ENCODE data around the gene PTPA.

DNA sequence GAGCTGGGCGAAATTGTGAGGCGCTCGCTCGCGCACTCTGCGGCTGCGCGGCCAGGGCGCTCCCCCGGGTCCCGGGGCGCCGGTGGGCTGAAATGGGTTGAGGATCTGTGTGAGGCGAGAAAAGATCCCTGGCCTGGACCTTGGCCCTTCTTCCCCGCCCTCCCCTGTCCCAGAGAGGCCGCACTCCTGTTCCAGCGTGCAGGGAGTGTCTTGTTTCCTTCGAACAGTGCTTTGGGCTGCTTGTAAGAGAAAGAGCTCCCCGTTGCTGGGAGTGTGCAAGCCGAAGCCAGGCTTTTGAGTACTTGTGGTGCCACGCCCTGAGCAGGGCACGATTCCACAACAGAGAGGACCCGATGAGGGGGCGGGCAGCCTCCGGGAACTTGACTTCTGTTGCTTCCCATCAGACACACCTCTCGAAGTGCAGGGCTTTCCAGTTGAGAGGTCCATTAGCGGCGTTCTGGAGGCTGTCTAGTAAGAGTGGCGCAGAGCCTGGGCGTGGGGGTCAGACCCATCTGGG, 29.8 kb upstream of the PTPA start:
- TF ChIP-seq, protein P1, sequence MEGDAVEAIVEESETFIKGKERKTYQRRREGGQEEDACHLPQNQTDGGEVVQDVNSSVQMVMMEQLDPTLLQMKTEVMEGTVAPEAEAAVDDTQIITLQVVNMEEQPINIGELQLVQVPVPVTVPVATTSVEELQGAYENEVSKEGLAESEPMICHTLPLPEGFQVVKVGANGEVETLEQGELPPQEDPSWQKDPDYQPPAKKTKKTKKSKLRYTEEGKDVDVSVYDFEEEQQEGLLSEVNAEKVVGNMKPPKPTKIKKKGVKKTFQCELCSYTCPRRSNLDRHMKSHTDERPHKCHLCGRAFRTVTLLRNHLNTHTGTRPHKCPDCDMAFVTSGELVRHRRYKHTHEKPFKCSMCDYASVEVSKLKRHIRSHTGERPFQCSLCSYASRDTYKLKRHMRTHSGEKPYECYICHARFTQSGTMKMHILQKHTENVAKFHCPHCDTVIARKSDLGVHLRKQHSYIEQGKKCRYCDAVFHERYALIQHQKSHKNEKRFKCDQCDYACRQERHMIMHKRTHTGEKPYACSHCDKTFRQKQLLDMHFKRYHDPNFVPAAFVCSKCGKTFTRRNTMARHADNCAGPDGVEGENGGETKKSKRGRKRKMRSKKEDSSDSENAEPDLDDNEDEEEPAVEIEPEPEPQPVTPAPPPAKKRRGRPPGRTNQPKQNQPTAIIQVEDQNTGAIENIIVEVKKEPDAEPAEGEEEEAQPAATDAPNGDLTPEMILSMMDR (IDR thresholded peaks at IDR 0.05; ENCODE audit: extremely low read depth in 1 of 2, insufficient read depth in 1 of 2, low read depth in 1 of 2, low read length in 2 of 2), result no peak
- TF ChIP-seq EZH2 (IDR thresholded peaks at IDR 0.05; ENCODE audit: borderline replicate concordance, low read depth, low read length, severe bottlenecking), result no peak
- TF ChIP-seq POLR2AphosphoS5 (IDR thresholded peaks at IDR 0.05; ENCODE audit: insufficient read depth, low read depth, low read length), result peak; percentile 2
- TF ChIP-seq POLR2A (IDR thresholded peaks at IDR 0.05; ENCODE audit: low read depth, low read length), result peak; percentile 63
- TF ChIP-seq, protein P2, sequence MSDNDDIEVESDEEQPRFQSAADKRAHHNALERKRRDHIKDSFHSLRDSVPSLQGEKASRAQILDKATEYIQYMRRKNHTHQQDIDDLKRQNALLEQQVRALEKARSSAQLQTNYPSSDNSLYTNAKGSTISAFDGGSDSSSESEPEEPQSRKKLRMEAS (IDR thresholded peaks at IDR 0.05; ENCODE audit: insufficient read depth, insufficient read length), result no peak

All from endothelial cell of umbilical vein (primary cell).